A549 (cell line): ENCODE data around the gene EMC8.

Experiments used
- CTCF ChIP-seq: fragments of >200 bp; sonication (Bioruptor Twin); formaldehyde crosslinking; IDR thresholded peaks from 3 replicates; pipeline ENCODE4 v1.5.1; 2016
- EP300 ChIP-seq, 2 experiments: fragments of >200 bp; sonication (Bioruptor Twin); formaldehyde crosslinking; IDR thresholded peaks; 2 replicates in 1 of 2; 3 replicates in 1 of 2; pipeline ENCODE4 v1.6.1; 2016 to 2017
- MAX ChIP-seq: IDR thresholded peaks from 2 replicates; pipeline ENCODE4 v1.6.1; 2012
- ZC3H11A ChIP-seq: fragments of 450-650 bp; IDR thresholded peaks from 2 replicates; pipeline ENCODE4 v1.6.1; 2014; ENCODE audit warnings: antibody characterized with exemption, mild to moderate bottlenecking

- TF ChIP-seq CTCF: no peak
- no peak for TF ChIP-seq EP300 (IDR thresholded peaks at IDR 0.05)
- no peak for TF ChIP-seq MAX
- no peak for TF ChIP-seq ZC3H11A
Observed at GRCh38 chr16:85763616-85764015, 35.7 kb downstream of the EMC8 start.
